Muscle layer of duodenum (tissue), 2 donors: ENCODE measurements around the gene OR10G6.

Experiments
- H3K27ac ChIP-seq: one replicate; pipeline ENCODE4 v1.7.0; 2013; ENCODE audit warnings: mild to moderate bottlenecking, low read length
- H3K27me3 ChIP-seq: one replicate; pipeline ENCODE4 v1.7.0; 2013; ENCODE audit warnings: low read depth, mild to moderate bottlenecking, control low read depth, low read length
- H3K36me3 ChIP-seq, 2 donors: one replicate each; pipeline ENCODE4 v1.7.0; 2013; ENCODE audit warnings: low read length in 2 of 2, control low read depth in 1 of 2, mild to moderate bottlenecking in 1 of 2; ENCODE audit not compliant: insufficient read depth in 2 of 2, control insufficient read depth in 1 of 2
- H3K4me1 ChIP-seq, 2 donors: one replicate each; pipeline ENCODE4 v1.7.0; 2013; ENCODE audit warnings: low read length in 2 of 2, mild to moderate bottlenecking in 2 of 2, control low read depth in 1 of 2, moderate library complexity in 1 of 2; ENCODE audit not compliant: insufficient read depth in 2 of 2, control insufficient read depth in 1 of 2
- H3K4me3 ChIP-seq, 2 donors: one replicate each; pipeline ENCODE4 v1.7.0; 2013; ENCODE audit warnings: low read length in 2 of 2, low read depth in 1 of 2, mild to moderate bottlenecking in 1 of 2
- H3K9me3 ChIP-seq, 2 donors: one replicate each; pipeline ENCODE4 v1.7.0; 2013; ENCODE audit warnings: low read length in 2 of 2, control low read depth in 1 of 2, mild to moderate bottlenecking in 1 of 2; ENCODE audit not compliant: control insufficient read depth in 1 of 2
- donor health status: healthy.

The OR10G6 gene

DNA sequence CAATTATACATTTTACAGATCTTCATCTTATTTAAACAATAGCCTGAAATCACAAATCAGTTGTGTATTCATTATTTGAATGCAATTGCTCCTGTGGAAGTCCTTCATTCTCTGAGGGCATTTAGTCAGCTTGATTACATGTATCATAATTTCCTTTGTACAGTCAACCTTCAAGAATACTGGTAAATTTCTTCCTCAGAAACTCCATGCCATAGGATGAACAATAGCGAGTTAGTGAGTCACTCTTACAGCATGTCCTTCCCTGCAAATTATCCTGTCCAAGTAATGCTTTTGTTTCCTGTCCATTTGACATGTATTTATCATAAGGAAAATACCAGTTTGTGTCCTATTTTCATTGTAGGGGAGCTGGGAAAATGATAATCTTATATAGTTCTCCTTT lies 21.1 kb downstream of the OR10G6 start:
- H3K27me3 ChIP-seq: no peaks in the 10 kb centered on the region
- H3K4me1 ChIP-seq: no peaks in the 10 kb centered on the region
- H3K9me3 ChIP-seq: no peaks in the 10 kb centered on the region
- H3K27ac ChIP-seq: no peak overlapping the region
- no peak overlapping the region for H3K4me3 ChIP-seq
- H3K36me3 ChIP-seq: no peaks in the 10 kb centered on the region

DNA sequence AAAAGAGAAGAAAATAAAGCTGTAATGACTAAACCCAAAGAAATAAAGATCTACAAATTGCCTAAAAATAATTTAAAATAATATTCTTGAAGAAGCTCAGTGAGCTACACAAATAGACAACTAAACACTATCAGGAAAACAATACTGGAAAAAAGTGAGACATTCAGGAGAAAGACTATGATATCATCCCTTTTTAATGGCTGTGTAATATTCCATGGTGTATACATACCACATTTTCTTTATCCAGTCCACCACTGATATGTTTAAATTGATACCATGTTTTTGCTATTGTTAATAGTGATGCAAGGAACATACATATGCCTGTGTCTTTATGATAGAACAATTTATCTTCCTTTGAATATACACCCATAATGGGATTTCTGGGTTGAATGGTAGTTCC lies 38.2 kb downstream of the OR10G6 start:
- Histone ChIP-seq H3K27me3 (no peaks in the 10 kb centered on the region), H3K36me3 (no peaks in the 10 kb centered on the region), H3K4me3 (no peak overlapping the region), H3K4me1 (no peaks in the 10 kb centered on the region), H3K9me3 (no peaks in the 10 kb centered on the region), H3K27ac (no peak overlapping the region)

DNA sequence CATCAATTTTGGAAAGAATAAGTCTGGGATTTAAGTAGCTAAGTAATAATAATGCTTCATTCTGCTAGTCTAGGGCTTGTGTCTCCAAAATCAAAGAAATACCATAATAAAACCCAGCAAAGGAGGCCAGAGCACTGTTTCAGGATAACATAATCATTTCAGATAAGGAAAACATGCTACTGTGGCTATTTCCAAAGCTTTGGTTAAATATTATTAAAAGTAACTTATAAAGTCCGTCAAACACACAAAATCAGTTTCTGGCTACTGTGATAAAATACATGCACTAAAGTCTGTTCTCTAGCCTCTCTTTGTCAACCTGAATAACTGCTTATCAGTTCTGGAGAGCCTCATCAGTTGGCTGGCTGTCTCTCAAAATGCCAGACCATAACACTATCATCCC lies 49.8 kb downstream of the OR10G6 start:
- Histone ChIP-seq H3K9me3 (no peaks in the 10 kb centered on the region), H3K27me3 (no peaks in the 10 kb centered on the region), H3K4me3 (no peak overlapping the region), H3K36me3 (no peaks in the 10 kb centered on the region), H3K27ac (no peak overlapping the region), H3K4me1 (no peaks in the 10 kb centered on the region)
